GM12878 (cell line): ENCODE measurements around the gene FOSL1. TPM values are rescaled to one million over a fixed set of nuclear protein-coding genes. Genes with fewer than 3 reads are reported as not detected.

Source experiments
- ATAC-seq: fragments of 200-7000 bp; cut with Tn5 transposase; 3 replicates; pipeline ENCODE4 v1.9.1; 2020; ENCODE audit warnings: mild to moderate bottlenecking, moderate library complexity
- BruUV-seq: library from RNA; stranded (reverse); fragments of 400-500 nt; replicated peaks from 2 replicates; lab custom pipeline; 2021; lab: Mats Ljungman, UMichigan
- CTCF ChIA-PET: fragments of 300-600 bp; sonication (Branson Sonifier 250); formaldehyde crosslinking; extraction: SDS; loops from one replicate; lab custom pipeline; 2021; ENCODE audit warnings: inconsistent platforms; lab: Yijun Ruan, JAX
- POLR2A ChIA-PET: fragments of 350-600 bp; formaldehyde crosslinking; extraction: SDS; loops from one replicate; lab custom pipeline; 2021; ENCODE audit warnings: inconsistent platforms; lab: Charles Lee
- RAD21 ChIA-PET: fragments of 300-600 bp; sonication (Branson Sonifier 250); formaldehyde crosslinking; loops from one replicate; lab custom pipeline; 2023; ENCODE audit warnings: antibody characterized with exemption; ENCODE audit not compliant: unreplicated experiment; lab: Charles Lee
- SMC1A ChIA-PET: fragments of 300-600 bp; sonication (Branson Sonifier 250); formaldehyde crosslinking; loops from one replicate; lab custom pipeline; 2023; ENCODE audit not compliant: unreplicated experiment, uncharacterized antibody; lab: Charles Lee
- DNase-seq: peaks from one replicate; pipeline ENCODE4 v3.0.0-alpha.2; 2011; ENCODE audit warnings: low read depth, low spot score
- FAIRE-seq: peaks from 3 replicates; lab custom pipeline; 2011; peaks lifted over from hg19 to GRCh38; lab: Jason Lieb, UNC
- H2AFZ ChIP-seq: 2 replicates; pipeline ENCODE4 v1.6.0; 2011; ENCODE audit warnings: low read depth, low read length, control low read depth; ENCODE audit not compliant: control insufficient read depth
- H3K27ac ChIP-seq: 2 replicates; pipeline ENCODE4 v1.5.1; 2011; ENCODE audit warnings: control low read depth; ENCODE audit not compliant: control insufficient read depth, insufficient read depth
- H3K27me3 ChIP-seq, 2 experiments: replicated peaks in 1 of 2; 2 replicates each; pipeline versions ENCODE4 v1.6.0 to v1.6.1; 2011; ENCODE audit warnings: low read length in 1 of 2; ENCODE audit not compliant: control insufficient read depth in 2 of 2, insufficient read depth in 2 of 2
- H3K36me3 ChIP-seq, 2 experiments: 2 replicates each; pipeline ENCODE4 v1.5.1; 2011; ENCODE audit warnings: low read length in 1 of 2; ENCODE audit not compliant: control insufficient read depth in 2 of 2, insufficient read depth in 2 of 2
- H3K4me1 ChIP-seq: 2 replicates; pipeline ENCODE4 v1.6.1; 2011; ENCODE audit warnings: mild to moderate bottlenecking, low read length, moderate library complexity, mixed read lengths; ENCODE audit not compliant: control insufficient read depth, insufficient read depth
- H3K4me2 ChIP-seq: 2 replicates; pipeline ENCODE4 v1.6.0; 2011; ENCODE audit warnings: control low read depth; ENCODE audit not compliant: control insufficient read depth, insufficient read depth
- H3K4me3 ChIP-seq: fragments of 200-600 bp; sonication (generic); 2 replicates; pipeline ENCODE4 v1.5.1; 2016
- H3K79me2 ChIP-seq: 2 replicates; pipeline ENCODE4 v1.6.0; 2011; ENCODE audit warnings: low read length; ENCODE audit not compliant: control insufficient read depth, insufficient read depth
- H3K9ac ChIP-seq: 2 replicates; pipeline ENCODE4 v1.8.0; 2011; ENCODE audit warnings: low read length, control low read depth, mixed read lengths; ENCODE audit not compliant: control insufficient read depth, insufficient read depth
- H3K9me3 ChIP-seq: replicated peaks from 3 replicates; pipeline ENCODE4 v1.5.1; 2011; ENCODE audit warnings: mild to moderate bottlenecking, low read length; ENCODE audit not compliant: control insufficient read depth, insufficient read depth
- H4K20me1 ChIP-seq: 2 replicates; pipeline ENCODE4 v1.6.0; 2011; ENCODE audit not compliant: control insufficient read depth, insufficient read depth
- CTCF ChIP-seq, 3 experiments: IDR thresholded peaks in 2 of 3; conservative IDR thresholded peaks in 1 of 3; 2 replicates each; pipeline ENCODE4 v1.5.1; 2011; ENCODE audit warnings: low read depth in 3 of 3, low read length in 3 of 3, mild to moderate bottlenecking in 3 of 3, control low read depth in 2 of 3, moderate library complexity in 2 of 3, inconsistent platforms in 1 of 3, mixed read lengths in 1 of 3; ENCODE audit not compliant: control insufficient read depth in 2 of 3, insufficient read depth in 1 of 3; ENCODE audit errors: extremely low read depth in 1 of 3
- PML ChIP-seq: IDR thresholded peaks from 2 replicates; pipeline ENCODE4 v1.6.1; 2012; ENCODE audit warnings: low read length, inconsistent platforms
- RAD21 ChIP-seq: IDR thresholded peaks from 2 replicates; pipeline ENCODE4 v1.6.1; 2011; ENCODE audit warnings: mild to moderate bottlenecking, low read depth, low read length, moderate library complexity; ENCODE audit not compliant: insufficient read depth
- WGBS: methylation state at CpG from one replicate; pipeline ENCODE4 v1.1.6; 2016; ENCODE audit warnings: low lambda C conversion rate; ENCODE audit not compliant: insufficient replicate concordance, insufficient coverage; ENCODE audit errors: missing lambda C conversion rate; 5-methylcytosine and 5-hydroxymethylcytosine counted together
- in situ Hi-C: fragments of 300-500 bp; cut with MboI; formaldehyde crosslinking; loops from 9 replicates; pipeline ENCODE4 v1.14.3; 2018; ENCODE audit warnings: mixed read lengths
- intact Hi-C: fragments of 100-400 bp; cut with micrococcal nuclease; formaldehyde crosslinking; loops from one replicate; pipeline ENCODE4 v1.14.2; 2022; ENCODE audit not compliant: unreplicated experiment
- polyA plus RNA-seq, 11 experiments: library from polyadenylated mRNA; depleted of rRNA in 4 of 11; unstranded in 6 of 11; stranded (reverse) in 5 of 11; fragments of >200 nt; fragmentation: Nextera tagmentation in 4 of 11; fragmentation: Illumina TruSeq in 1 of 11; extraction: Ambion mirVana in 4 of 11; extraction: Trizol in 1 of 11; gene quantifications; 1 replicate in 1 of 11; 2 replicates in 10 of 11; pipeline versions ENCODE4 v1.2.1 to v1.2.3, GENCODE V29; 2011 to 2016; ENCODE audit warnings: inconsistent platforms in 2 of 11, missing spikeins in 2 of 11, low read depth in 1 of 11
- total RNA-seq, 4 experiments: library from RNA; depleted of rRNA in 3 of 4; stranded (reverse); fragments of >200 nt in 3 of 4; fragmentation: Illumina TruSeq in 1 of 4; extraction: Trizol in 1 of 4; gene quantifications; 2 replicates each; pipeline versions ENCODE4 v1.2.1 to v1.2.3, GENCODE V29; 2013 to 2021

Gene FOSL1
- total and polyA plus RNA-seq, 10 of the 15 experiments (the other 5 are each of a cell fraction or from before 2014, with no cell fraction given), result 0.82 to 5.4 (median 2.1) TPM

DNA sequence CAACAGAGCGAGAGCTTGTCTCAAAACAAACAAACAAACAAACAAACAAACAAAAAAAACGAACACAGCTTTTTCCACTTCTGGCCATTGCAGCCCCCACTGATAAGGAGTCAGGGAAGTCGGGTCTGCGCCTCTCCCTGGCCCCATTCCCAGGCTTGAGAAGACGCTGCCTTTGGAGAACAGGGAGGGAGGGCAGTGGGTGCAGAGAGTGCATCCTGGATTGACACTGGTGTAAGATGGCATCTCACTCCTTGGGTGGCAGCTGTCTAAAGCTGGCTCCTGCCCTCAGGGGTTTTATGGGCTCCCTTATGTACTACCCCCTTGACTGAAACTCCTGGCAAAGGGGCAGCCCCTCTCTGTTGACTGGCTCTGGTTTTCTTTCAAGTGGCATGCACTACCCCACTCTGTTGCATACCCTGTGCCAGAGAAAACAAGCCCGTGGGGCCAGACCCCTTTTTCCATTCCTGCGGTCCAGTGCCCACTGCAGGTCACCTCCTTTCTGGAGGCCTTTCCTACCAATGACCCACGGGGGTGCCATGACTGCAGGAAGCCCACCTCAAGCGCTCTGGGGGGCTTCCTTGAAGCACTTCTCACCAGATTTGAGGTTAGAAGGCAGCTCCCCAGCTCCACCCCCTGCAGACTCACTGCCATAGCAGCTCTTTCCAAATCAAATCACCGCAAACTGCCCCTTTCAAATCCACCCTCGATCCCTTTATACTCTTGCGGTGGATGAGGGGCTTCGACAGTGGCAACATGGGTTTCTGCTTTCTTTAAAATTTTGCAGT, 31.8 kb upstream of the FOSL1 start:
- BruUV-seq, result no TSS peak
- intact Hi-C loops, result no loop called here
- SMC1A ChIA-PET, result interaction anchor here (1.3 to 1.7 kb wide), 3 partner anchors 9 to 45 kb away, joined by 3 to 4 read pairs (median 3); no protein-coding TSS in a partner anchor
- POLR2A ChIA-PET, result interaction anchor here (0.6 to 2.1 kb wide), 3 partner anchors 9 to 50 kb away, joined by 3 to 6 read pairs (median 5); partner anchors contain the start of gene FIBP
- CTCF ChIA-PET, result interaction anchor here (1.1 to 3.1 kb wide), 6 partner anchors 10 to 47 kb away, joined by 3 to 16 read pairs (median 8); partner anchors contain the start of genes CCDC85B and FIBP
- H3K9me3 ChIP-seq, result no peaks in the 10 kb centered on the region
- DNase-seq, result no peak
- H3K4me2 ChIP-seq, result no peak overlapping the region
- H3K9ac ChIP-seq, result no peak overlapping the region
- H3K4me3 ChIP-seq, result no peak overlapping the region
- H2AFZ ChIP-seq, result peak overlapping the region; percentile 42
- H3K27ac ChIP-seq, result no peak overlapping the region
- peaks cover 20% of the 10 kb centered on the region for H3K4me1 ChIP-seq
- TF ChIP-seq RAD21 (0 out of 2 replicates have a peak, but pooled peaks have one; percentile 5), CTCF (IDR thresholded peaks at IDR 0.05 in 2 of 3, conservative IDR thresholded peaks at IDR 0.05 in 1 of 3; ENCODE audit: control insufficient read depth in 2 of 3, extremely low read depth in 1 of 3, insufficient read depth in 1 of 3, low read depth in 3 of 3, low read length in 3 of 3) (0 out of 6 replicates have a peak, but pooled peaks of 1 of the 3 experiments have one; percentile 4), PML (no peak)
- TF ChIP-seq, all 136 proteins: peak for 2
- ATAC-seq, result no peak
- FAIRE-seq, result no peak
- Histone ChIP-seq H3K27me3 (no peaks in the 10 kb centered on the region), H4K20me1 (no peaks in the 10 kb centered on the region), H3K79me2 (no peaks in the 10 kb centered on the region), H3K36me3 (no peaks in the 10 kb centered on the region)
- in situ Hi-C loops, result no loop called here
- RAD21 ChIA-PET, result interaction anchor here (1.3 to 2.2 kb wide), 2 partner anchors 12 to 47 kb away, joined by 3 to 8 read pairs; no protein-coding TSS in a partner anchor
- whole genome bisulfite sequencing, result 68% methylated on average over 13 of the region's 13 CpGs
